ENCODE results near the gene COQ10A. TPM values are rescaled to one million over a fixed set of nuclear protein-coding genes. Genes with fewer than 3 reads are reported as not detected.

COQ10A gene
- 4.6 TPM for total RNA-seq (ENCODE audit: insufficient read depth, low replicate concordance)

- DNase-seq (ENCODE audit: low spot score), result peak; percentile 95
These were observed at the start of gene COQ10A for GRCh38 chr12:56266693-56267442. COQ10A (plus strand) TSS chr12:56266942; CDS start chr12:56267119, 177 bp downstream.

DNA sequence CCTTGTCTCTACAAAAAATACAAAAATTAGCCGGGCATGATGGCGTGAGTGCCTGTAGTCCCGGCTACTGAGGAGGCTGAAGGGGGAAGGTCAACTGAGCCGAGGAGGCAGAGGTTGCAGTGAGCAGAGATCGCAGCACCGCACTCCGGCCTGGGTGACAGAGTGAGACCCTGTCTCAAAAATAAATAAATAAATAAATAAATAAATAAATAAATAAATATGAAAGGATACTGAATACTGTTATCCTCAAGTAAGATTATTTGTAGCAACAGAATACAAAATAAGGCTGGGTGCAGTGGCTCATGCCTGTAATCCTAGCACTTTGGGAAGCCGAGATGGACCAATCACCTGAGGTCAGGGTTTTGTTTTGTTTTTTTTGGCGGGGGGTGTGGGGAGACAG lies 46.9 kb upstream of the COQ10A start:
- DNase-seq (ENCODE audit: low spot score), result no peak

- DNase-seq (ENCODE audit: low spot score), result no peak
These were observed 46.0 kb upstream of the COQ10A start for GRCh38 chr12:56220611-56221231.

DNA sequence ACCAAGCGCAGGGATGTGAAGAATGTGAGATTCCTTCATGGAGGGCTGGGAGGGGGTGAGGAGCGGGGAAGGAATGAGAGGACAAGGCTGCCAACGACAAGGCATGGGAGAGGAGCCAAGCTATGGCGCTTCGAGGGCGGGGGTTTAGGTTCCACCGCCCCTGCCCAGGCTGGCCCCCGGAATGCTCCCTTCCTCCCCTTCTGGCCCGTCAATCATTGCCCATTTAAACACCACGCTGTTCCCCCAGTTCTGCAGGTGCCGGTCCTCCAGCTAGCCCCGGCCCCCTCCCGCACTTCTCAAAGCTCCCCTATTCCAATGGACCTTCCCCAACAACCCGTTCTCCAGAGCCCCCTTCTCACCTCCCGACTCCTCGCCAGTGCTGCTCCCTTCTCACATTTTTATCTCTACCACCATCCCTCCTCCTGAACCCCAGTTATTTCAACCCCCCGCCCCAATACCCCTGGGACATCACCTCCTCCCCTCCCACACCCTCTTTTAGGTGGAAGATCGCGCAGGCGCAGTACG lies 45.4 kb upstream of the COQ10A start:
- peak; percentile 91 for DNase-seq (ENCODE audit: low spot score)

DNA sequence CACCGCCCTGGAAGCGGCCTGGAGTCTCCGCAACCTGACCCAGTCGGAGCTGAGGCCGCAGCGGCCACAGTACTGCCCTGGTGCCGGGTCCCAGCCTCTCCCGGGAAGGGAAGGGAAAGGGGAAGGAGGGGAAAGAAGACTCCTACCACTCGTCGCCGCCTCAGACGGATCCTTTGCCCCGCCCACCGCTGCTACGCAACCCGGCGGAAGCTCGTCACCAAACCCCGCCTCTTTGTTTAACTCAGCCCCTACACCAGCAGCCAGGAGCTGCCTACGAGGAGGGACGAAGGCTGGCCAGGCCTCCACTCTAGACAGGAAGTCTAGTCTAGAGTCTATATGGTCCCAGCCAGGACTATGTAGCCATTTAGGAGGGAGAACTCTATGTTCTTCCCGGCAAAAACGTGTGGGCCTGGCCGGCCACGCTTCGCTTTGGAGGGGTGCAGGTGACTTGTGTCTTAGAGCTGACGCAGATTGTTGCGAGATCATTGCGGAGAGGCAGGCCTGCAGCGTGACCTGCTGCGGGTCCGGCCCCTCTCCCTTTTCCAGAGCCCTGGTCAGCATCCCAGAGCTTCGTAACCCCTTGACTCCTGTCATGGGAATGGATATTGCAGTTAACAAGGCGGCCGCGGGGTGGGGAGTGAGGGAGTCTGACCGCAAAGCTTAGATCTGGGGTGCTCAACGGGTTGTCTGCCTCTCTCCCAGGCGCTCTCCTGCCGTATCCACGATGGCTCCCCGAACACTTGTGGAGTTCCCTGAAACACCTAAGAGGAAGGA lies 44.8 kb upstream of the COQ10A start, which contains the start of gene RNF41:
RNF41 (minus strand) TSS at position 166 of the 774 bp plus-strand sequence. CDS start 7,875 bp downstream, outside the sequence.
- peak; percentile 99 for DNase-seq (ENCODE audit: low spot score)

- no peak for DNase-seq (ENCODE audit: low spot score)
These were observed 44.2 kb upstream of the COQ10A start for GRCh38 chr12:56222531-56222895.

DNA sequence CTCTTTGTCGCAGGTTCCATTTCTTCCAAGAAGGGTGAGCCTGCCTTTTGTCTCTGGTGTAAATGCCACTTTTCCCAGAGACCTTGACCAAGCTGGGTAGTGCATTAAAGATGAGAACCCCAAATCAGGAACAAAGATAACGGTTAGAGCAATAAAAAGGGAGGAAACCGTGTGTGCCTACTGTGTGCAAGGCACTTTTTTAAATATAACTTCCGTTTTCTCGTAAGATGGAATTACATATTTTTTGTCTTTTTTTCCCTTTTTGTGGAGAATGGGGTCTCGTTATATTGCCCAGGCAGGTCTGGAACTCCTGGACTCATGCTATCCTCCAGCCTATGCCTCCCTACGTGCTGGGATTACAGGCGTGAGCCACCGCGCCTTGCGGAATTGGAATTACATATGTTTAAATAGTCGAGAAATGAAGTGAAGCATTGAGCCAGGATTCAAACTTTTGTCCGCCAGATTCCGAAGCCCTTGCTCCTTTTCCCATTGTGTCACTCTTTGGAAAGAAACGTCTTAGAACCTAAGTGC lies 43.1 kb upstream of the COQ10A start:
- no peak for DNase-seq (ENCODE audit: low spot score)

DNA sequence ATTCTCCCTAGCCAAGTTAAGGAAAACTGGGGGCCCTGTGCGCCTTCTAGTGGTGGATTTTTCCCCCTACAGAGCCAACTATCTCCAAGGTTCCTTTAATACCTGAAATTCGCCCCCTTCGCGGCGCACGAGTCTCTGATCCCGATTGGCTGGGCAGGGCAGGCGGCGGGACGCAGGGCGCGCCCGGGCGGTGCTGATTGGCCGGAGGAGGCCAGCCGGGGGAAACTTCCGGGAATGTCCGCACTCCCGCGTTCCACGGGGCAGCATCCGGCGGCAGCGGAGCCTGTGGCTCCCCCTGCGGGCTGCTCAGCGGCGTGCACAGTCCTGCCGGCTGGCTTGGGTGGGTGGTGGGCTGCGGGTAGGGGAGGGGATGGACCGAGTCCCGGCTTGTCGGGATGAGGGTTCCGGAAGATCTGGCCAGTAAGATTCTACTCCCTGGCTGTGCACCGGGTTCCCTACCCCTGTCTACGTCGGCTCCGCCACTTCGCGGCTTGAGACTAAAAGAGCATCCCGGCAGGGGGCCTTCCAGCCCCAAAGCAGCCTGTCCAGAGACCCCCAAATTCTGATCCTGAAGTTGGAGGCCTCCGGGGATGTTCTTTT lies 42.5 kb upstream of the COQ10A start, which contains the start of gene NABP2:
NABP2 (plus strand) TSS at position 241 of the 600 bp plus-strand sequence. CDS start 515 bp downstream, outside the sequence.
- peak; percentile 99 for DNase-seq (ENCODE audit: low spot score)

DNA sequence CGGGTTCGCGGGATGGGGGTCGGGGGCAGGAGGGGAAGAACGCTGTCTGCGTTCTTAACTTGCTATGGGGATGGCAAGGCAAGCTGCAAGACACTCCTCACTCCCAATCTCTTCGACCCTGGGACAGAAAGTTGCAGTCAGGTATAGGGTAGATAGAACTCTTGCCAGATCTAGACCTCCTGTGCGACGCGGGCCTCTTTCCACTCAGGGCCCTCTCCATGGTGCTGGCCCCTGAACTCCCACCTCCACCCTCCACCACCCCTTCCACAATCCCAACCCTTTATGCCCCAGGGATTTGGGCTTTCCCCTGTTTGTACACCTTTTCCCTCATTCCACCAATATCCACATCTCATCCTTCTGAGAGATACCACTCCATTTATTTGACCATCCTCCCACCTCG lies 41.8 kb upstream of the COQ10A start:
- DNase-seq (ENCODE audit: low spot score), result no peak

DNA sequence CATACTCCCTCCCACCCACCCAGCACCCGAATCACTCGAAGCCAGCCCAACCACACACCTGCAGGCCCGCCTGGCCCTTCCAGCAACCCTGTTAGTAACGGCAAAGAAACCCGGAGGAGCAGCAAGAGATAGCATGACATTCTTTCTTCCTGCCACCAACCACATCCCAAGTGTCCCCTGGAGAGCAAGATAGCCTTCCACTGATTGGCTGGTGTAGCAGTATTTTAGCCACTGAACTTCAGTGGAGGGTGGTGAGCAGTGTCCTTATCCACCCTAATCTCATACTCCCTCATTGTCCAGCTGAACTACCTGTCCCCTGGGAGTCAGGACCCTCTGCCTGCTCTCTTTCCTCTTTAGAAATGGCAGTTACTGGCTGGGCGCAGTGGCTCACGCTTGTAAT lies 37.7 kb upstream of the COQ10A start:
- no peak for DNase-seq (ENCODE audit: low spot score)

DNA sequence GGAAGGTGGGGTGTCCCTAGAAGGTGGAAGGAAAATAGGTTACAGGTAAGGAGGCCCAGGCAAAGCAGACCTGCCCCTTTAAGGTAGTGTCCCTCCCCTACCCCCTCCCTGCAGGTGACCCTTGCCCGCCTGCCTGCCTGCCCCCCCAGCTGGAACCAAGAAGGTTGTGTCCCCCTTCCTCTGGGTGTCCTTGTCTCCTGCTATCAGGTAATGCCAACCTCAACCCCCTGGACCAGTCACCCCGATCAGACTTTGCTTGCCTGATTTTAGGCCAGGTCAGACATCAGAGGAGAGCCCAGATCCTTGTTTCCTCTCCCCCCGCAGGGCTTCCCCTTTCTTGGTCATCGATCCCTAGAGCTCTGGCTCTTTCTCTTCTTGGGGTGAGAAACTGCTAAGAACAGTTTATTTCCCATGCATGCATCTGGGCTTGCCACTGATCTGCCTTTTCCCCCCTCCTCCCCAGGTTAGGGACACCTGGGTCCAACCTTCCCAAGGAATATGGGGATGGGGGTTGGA lies 36.8 kb upstream of the COQ10A start, which contains the start of gene SLC39A5:
SLC39A5 (plus strand) TSS at position 136 of the 516 bp plus-strand sequence. CDS start 1,224 bp downstream, outside the sequence.
- DNase-seq (ENCODE audit: low spot score), result no peak

GRCh38 chr12:56230432-56231183 lies 36.1 kb upstream of the COQ10A start:
- DNase-seq (ENCODE audit: low spot score), result no peak

GRCh38 chr12:56231184-56231582 lies 35.6 kb upstream of the COQ10A start:
- no peak for DNase-seq (ENCODE audit: low spot score)

DNA sequence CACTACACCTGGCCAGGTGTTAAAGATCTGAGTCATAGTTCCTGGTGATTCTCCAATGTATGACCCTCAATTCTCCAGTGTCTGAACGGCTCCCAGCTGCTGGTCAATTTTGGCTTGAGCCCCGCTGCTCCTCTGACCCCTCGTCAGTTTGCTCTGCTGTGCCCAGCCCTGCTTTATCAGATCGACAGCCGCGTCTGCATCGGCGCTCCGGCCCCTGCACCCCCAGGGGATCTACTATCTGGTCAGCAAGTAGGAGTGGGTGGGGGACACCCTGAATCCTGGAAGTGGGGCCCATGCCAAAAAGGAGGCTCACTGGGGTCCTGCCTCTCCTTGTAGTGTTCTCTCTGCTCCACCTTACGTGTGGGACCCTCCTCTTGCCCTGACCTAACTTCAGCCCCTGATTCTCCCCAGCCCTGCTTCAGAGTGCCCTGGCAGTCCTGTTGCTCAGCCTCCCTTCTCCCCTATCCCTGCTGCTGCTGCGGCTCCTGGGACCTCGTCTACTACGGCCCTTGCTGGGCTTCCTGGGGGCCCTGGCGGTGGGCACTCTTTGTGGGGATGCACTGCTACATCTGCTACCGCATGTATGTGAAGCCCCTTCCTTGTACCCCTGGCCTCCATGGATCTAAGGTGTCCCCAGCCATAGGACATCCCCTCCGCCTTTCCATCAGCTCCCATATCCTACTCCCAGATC lies 31.9 kb upstream of the COQ10A start:
- DNase-seq (ENCODE audit: low spot score), result no peak

DNA sequence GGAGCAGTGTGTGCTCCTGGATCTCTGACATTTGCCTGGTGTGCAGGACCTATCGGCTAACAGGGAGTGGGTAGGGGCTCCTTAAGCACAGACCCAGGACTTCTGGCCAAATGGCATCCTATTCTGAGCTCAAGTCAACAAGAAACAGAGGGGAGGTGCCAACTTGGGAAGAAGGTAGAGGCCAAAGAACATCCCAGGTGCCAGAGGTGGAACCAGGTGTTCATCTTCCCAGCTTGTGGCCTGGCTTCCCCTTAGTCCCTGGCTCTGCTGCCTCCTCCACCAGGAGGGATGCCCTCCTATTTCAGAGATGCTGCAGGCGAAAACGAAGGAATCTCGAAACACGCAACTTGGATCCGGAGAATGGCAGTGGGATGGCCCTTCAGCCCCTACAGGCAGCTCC lies 30.7 kb upstream of the COQ10A start:
- no peak for DNase-seq (ENCODE audit: low spot score)

GRCh38 chr12:56236985-56237384 lies 29.8 kb upstream of the COQ10A start:
- DNase-seq (ENCODE audit: low spot score), result no peak

DNA sequence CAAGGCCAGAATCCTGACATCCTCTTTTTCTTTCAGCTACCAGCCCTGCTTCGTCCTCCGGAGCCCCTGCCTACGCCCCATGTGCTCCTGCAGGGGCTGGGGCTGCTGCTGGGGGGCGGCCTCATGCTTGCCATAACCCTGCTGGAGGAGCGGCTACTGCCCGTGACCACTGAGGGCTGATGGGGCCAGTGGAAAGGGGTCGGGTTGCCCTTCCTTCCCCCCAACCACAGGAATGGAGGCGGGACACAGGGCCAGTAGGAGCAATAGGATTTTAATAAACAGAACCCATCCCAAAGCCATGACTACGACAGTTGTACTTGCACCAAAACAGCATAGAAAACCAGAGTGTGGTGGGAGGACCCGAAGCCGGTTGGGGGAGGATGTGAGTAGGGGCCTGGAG lies 29.2 kb upstream of the COQ10A start:
- no peak for DNase-seq (ENCODE audit: low spot score)

DNA sequence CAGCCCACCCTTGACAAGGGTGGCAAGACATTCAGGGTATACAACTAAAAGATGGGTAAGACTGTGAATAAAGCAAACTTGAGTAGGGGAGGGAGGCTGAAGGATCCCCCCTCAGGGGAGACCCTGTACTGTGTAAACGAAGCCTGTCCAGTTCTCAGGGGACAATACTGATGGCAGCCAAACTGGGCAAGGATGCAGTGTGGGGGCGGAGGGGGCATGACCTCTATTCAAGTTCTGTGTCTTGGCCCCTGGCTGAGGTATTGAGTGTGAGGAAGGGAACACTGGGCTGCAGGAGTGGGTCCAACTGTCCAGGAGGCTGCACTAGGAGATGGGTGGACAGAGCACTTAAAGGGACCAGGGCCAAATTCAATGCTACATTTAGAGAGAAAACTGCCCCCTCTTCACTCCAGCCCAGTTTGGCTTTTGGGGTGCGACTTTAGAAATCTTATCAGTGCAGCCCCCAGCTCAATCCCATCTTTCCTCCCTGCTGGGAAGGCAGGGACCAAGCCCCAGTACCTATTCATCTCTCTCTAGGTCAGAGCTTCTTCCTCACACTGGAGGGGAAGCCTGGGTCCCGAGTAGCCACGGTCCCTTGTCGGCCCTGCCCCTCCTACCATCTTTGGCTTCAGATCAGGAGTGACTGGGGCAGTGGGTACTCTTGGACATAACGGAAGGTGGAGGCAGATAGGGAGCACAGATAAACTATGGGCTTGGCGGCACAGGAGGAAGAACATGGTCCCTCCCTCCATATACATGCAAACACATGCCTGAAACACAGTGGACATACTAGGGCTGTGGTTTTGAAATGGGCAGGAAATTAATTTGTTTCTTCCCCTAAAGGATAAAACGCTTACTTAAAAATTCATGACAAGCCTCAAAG lies 25.1 kb upstream of the COQ10A start:
- DNase-seq (ENCODE audit: low spot score), result no peak

- no peak for DNase-seq (ENCODE audit: low spot score)
These were observed 23.8 kb upstream of the COQ10A start for GRCh38 chr12:56242986-56243385.

Measured in umbilical cord (tissue), 2 donors.